Right cardiac atrium (tissue), 5 donors: Measurements from ENCODE around the gene PRR5. TPM values are rescaled to one million over a fixed set of nuclear protein-coding genes. Genes with fewer than 3 reads are reported as not detected.

Experiments
- ATAC-seq, 2 donors: fragments of 200-7000 bp; cut with Tn5 transposase; one replicate each; pipeline versions ENCODE4 v1.8.0 to v1.9.1; 2020; ENCODE audit warnings: moderate library complexity in 2 of 2, mild to moderate bottlenecking in 1 of 2
- DNase-seq, 3 donors: peaks; one replicate each; pipeline ENCODE4 v3.0.0-alpha.2; 2020
- H3K27ac ChIP-seq: one replicate; pipeline ENCODE4 v1.5.1; 2013; ENCODE audit warnings: mild to moderate bottlenecking, low read length, control low read depth, moderate library complexity
- H3K27me3 ChIP-seq: one replicate; pipeline ENCODE4 v1.6.1; 2013; ENCODE audit not compliant: control insufficient read depth, insufficient read depth
- H3K4me1 ChIP-seq: one replicate; pipeline ENCODE4 v1.6.1; 2013; ENCODE audit warnings: low read length; ENCODE audit not compliant: control insufficient read depth, insufficient read depth
- H3K4me3 ChIP-seq: one replicate; pipeline ENCODE4 v1.5.1; 2013; ENCODE audit warnings: low read length, control low read depth
- H3K9me3 ChIP-seq: one replicate; pipeline ENCODE4 v1.6.1; 2013; ENCODE audit warnings: low read length; ENCODE audit not compliant: control insufficient read depth
- WGBS: extraction: QIAGEN DNeasy Blood & Tissue Kit; methylation state at CpG from one replicate; pipeline ENCODE4 v1.1.7; 2013; 5-methylcytosine and 5-hydroxymethylcytosine counted together
- intact Hi-C, 4 donors: fragments of 100-400 bp; cut with DNase I; formaldehyde crosslinking; loops; one replicate each; pipeline versions ENCODE4 v1.11.0 to v1.14.0; 2022 to 2023
- polyA plus RNA-seq: library from polyadenylated mRNA; stranded (reverse); fragments of 200-250 nt; gene quantifications from one replicate; pipeline ENCODE4 v1.2.3, GENCODE V29; 2013
- total RNA-seq, 4 donors: library from RNA; stranded (reverse); fragmentation: NEBNext Ultra II Directional; extraction: Animal tissue kit (Norgen Biotek cat#: 25700); gene quantifications; one replicate each; pipeline ENCODE4 v1.2.1, GENCODE V29; 2021
- donor health status: healthy with polysubstance abuse.
- donor health status: DM: no; HTN: yes; CAD: no.
- donor health status: DM: no; HTN: no; CAD: no.
- donor health status: DM: no; HTN: yes; CAD: no; lungs with severe emphysema.
- donor health status: DM: yes; HTN: yes; CAD: no.

PRR5 gene
- total and polyA plus RNA-seq, 5 donors, result 6.1 to 10.9 (median 9.2) TPM

- H3K27ac ChIP-seq, result no peak overlapping the region
- intact Hi-C loops, result loop anchor here (1.0 to 2.0 kb wide), 3 partner anchors 37 to 39 kb away; no protein-coding TSS in a partner anchor
- ATAC-seq (peak; percentile 43 to 65), DNase-seq (peak; percentile 84 to 95 (median 93))
- no peaks in the 10 kb centered on the region for H3K4me1 ChIP-seq
- 26% methylated on average over 22 of the region's 22 CpGs for WGBS
- H3K9me3 ChIP-seq, result no peaks in the 10 kb centered on the region
- no peaks in the 10 kb centered on the region for H3K27me3 ChIP-seq
- no peak overlapping the region for H3K4me3 ChIP-seq
Observed at GRCh38 chr22:44697423-44698141, 4.4 kb upstream of the PRR5 start.

- H3K4me1 ChIP-seq, result no peaks in the 10 kb centered on the region
- no peaks in the 10 kb centered on the region for H3K9me3 ChIP-seq
- H3K27me3 ChIP-seq, result no peaks in the 10 kb centered on the region
- H3K27ac ChIP-seq, result peak overlapping the region; percentile 25
- 47% methylated on average over 23 of the region's 23 CpGs for WGBS
- DNase-seq (peak; percentile 43 to 78 (median 77)), ATAC-seq (peak; percentile 2 to 18)
- intact Hi-C loops, result no loop called here
- no peak overlapping the region for H3K4me3 ChIP-seq
Observed at GRCh38 chr22:44698531-44699421, 3.2 kb upstream of the PRR5 start.

GRCh38 chr22:44700456-44700855, 1.5 kb upstream of the PRR5 start:
- H3K4me3 ChIP-seq, result no peak overlapping the region
- no peaks in the 10 kb centered on the region for H3K9me3 ChIP-seq
- no peak for ATAC-seq
- no peak overlapping the region for H3K27ac ChIP-seq
- DNase-seq, result no peak
- intact Hi-C loops, result no loop called here
- no peaks in the 10 kb centered on the region for H3K4me1 ChIP-seq
- no peaks in the 10 kb centered on the region for H3K27me3 ChIP-seq
- 92% methylated on average over 6 of the region's 6 CpGs for WGBS

- H3K27me3 ChIP-seq, result no peaks in the 10 kb centered on the region
- no peaks in the 10 kb centered on the region for H3K9me3 ChIP-seq
- peak in 1 of 3 donors; percentile 28 for DNase-seq
- WGBS, result 76% methylated on average over 5 of the region's 5 CpGs
- ATAC-seq, result no peak
- H3K4me1 ChIP-seq, result no peaks in the 10 kb centered on the region
- no peak overlapping the region for H3K27ac ChIP-seq
- H3K4me3 ChIP-seq, result no peak overlapping the region
- intact Hi-C loops, result no loop called here
Observed at GRCh38 chr22:44701187-44701790, 715 bp upstream of the PRR5 start.

GRCh38 chr22:44702479-44703198, 635 bp downstream of the PRR5 start:
- 3% methylated on average over 60 of the region's 60 CpGs for WGBS
- H3K4me1 ChIP-seq, result no peaks in the 10 kb centered on the region
- ATAC-seq (no peak), DNase-seq (peak in 2 of 3 donors; percentile 67 to 74)
- H3K27me3 ChIP-seq, result no peaks in the 10 kb centered on the region
- H3K9me3 ChIP-seq, result no peaks in the 10 kb centered on the region
- H3K27ac ChIP-seq, result no peak overlapping the region
- H3K4me3 ChIP-seq, result peak overlapping the region; percentile 78
- intact Hi-C loops, result no loop called here

GRCh38 chr22:44703255-44703870, 1.4 kb downstream of the PRR5 start:
- H3K9me3 ChIP-seq, result no peaks in the 10 kb centered on the region
- H3K4me3 ChIP-seq, result peak overlapping the region; percentile 78
- intact Hi-C loops, result no loop called here
- 54% methylated on average over 23 of the region's 23 CpGs for WGBS
- no peak overlapping the region for H3K27ac ChIP-seq
- no peak for ATAC-seq
- H3K27me3 ChIP-seq, result no peaks in the 10 kb centered on the region
- H3K4me1 ChIP-seq, result no peaks in the 10 kb centered on the region
- peak in 1 of 3 donors; percentile 22 for DNase-seq

GRCh38 chr22:44704159-44705021, 2.4 kb downstream of the PRR5 start:
- Histone ChIP-seq H3K27me3 (no peaks in the 10 kb centered on the region), H3K4me3 (no peak overlapping the region), H3K4me1 (no peaks in the 10 kb centered on the region), H3K9me3 (no peaks in the 10 kb centered on the region), H3K27ac (no peak overlapping the region)
- DNase-seq, result peak in 1 of 3 donors; percentile 14
- WGBS, result 92% methylated on average over 16 of the region's 16 CpGs
- intact Hi-C loops, result no loop called here
- no peak for ATAC-seq

- Histone ChIP-seq H3K4me1 (no peaks in the 10 kb centered on the region), H3K27ac (no peak overlapping the region), H3K27me3 (no peaks in the 10 kb centered on the region), H3K4me3 (no peak overlapping the region), H3K9me3 (no peaks in the 10 kb centered on the region)
- WGBS, result 87% methylated on average over 4 of the region's 4 CpGs
- ATAC-seq, result no peak
- no peak for DNase-seq
- intact Hi-C loops, result no loop called here
Observed at GRCh38 chr22:44705022-44705297, 3.0 kb downstream of the PRR5 start.

- 76% methylated on average over 8 of the region's 8 CpGs for WGBS
- Histone ChIP-seq H3K4me1 (no peaks in the 10 kb centered on the region), H3K9me3 (no peaks in the 10 kb centered on the region), H3K27ac (no peak overlapping the region), H3K4me3 (no peak overlapping the region), H3K27me3 (no peaks in the 10 kb centered on the region)
- intact Hi-C loops, result no loop called here
- ATAC-seq (no peak), DNase-seq (no peak)
Observed at GRCh38 chr22:44706488-44706887, 4.5 kb downstream of the PRR5 start.

- peak in 1 of 3 donors; percentile 36 for DNase-seq
- ATAC-seq, result no peak
- Histone ChIP-seq H3K4me1 (no peaks in the 10 kb centered on the region), H3K4me3 (no peak overlapping the region), H3K9me3 (no peaks in the 10 kb centered on the region), H3K27ac (no peak overlapping the region), H3K27me3 (no peaks in the 10 kb centered on the region)
- intact Hi-C loops, result no loop called here
- 93% methylated on average over 10 of the region's 10 CpGs for WGBS
Observed at GRCh38 chr22:44707178-44707577, 5.2 kb downstream of the PRR5 start.
